SH-SY5Y (cell line): ENCODE measurements around the gene EPGN.

Source experiments
- GATA2 ChIP-seq: IDR thresholded peaks from 2 replicates; pipeline ENCODE4 v1.6.1; 2011; ENCODE audit warnings: mild to moderate bottlenecking, low read depth, low read length
- GATA3 ChIP-seq: IDR thresholded peaks from 2 replicates; pipeline ENCODE4 v1.6.1; 2011; ENCODE audit warnings: low read depth, mild to moderate bottlenecking, low read length, moderate library complexity

DNA sequence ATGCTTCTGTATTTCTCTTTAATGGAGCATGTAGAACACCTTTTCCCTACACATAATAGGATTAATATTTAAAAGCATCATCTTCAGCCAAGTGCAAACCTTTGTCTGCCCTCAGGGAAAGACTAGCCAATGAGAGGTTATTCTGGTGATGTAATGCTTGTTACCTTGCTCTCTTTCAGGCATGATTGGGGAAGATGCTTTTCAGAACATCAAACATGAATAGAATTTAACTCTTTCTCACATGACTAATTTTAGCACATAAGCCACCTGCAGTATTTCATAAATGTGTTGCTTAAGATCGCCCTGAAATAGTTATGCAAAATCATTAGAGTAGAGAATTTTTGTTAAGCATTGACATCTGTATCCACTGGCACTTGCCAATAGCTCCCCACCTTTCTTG lies 10.7 kb upstream of the EPGN start:
- no peak for TF ChIP-seq GATA3
- TF ChIP-seq GATA2: no peak
